H9 (cell line): Measurements from ENCODE around the gene LZTR1. TPM values are rescaled to one million over a fixed set of nuclear protein-coding genes. Genes with fewer than 3 reads are reported as not detected.
A peak's percentile ranks its signal among the peaks of the same experiment; 100 is the strongest.

ENCODE experiments used
- DNase-seq: peaks from one replicate; pipeline ENCODE4 v3.0.0-alpha.2; 2017
- H2AFZ ChIP-seq: one replicate; pipeline ENCODE4 v1.6.1; 2013; ENCODE audit warnings: mild to moderate bottlenecking, low read length, control low read depth, moderate library complexity
- H2AK5ac ChIP-seq: 2 replicates; pipeline ENCODE4 v1.6.1; 2013; ENCODE audit warnings: low read length, control low read depth, mixed read lengths; ENCODE audit not compliant: insufficient read length
- H2BK120ac ChIP-seq: one replicate; pipeline ENCODE4 v1.6.1; 2013; ENCODE audit warnings: low read depth, mild to moderate bottlenecking, low read length, control low read depth, inconsistent platforms; ENCODE audit not compliant: poor library complexity, severe bottlenecking
- H2BK12ac ChIP-seq: 2 replicates; pipeline ENCODE4 v1.6.1; 2013; ENCODE audit warnings: low read length, control low read depth, mixed read lengths, low read depth; ENCODE audit not compliant: insufficient read length
- H2BK15ac ChIP-seq: 2 replicates; pipeline ENCODE4 v1.6.1; 2013; ENCODE audit warnings: low read depth, low read length, control low read depth
- H2BK20ac ChIP-seq: one replicate; pipeline ENCODE4 v1.6.1; 2013; ENCODE audit warnings: low read depth, mild to moderate bottlenecking, low read length, control low read depth, inconsistent platforms; ENCODE audit not compliant: poor library complexity, severe bottlenecking
- H2BK5ac ChIP-seq: 2 replicates; pipeline ENCODE4 v1.6.1; 2013; ENCODE audit warnings: low read length, control low read depth, mixed read lengths; ENCODE audit not compliant: insufficient read length
- H3K14ac ChIP-seq: 2 replicates; pipeline ENCODE4 v1.6.1; 2013; ENCODE audit warnings: low read length, control low read depth; ENCODE audit not compliant: insufficient read depth
- H3K18ac ChIP-seq: 2 replicates; pipeline ENCODE4 v1.6.1; 2013; ENCODE audit warnings: low read depth, mild to moderate bottlenecking, mixed read lengths, low read length, control low read depth; ENCODE audit not compliant: insufficient read length
- H3K23ac ChIP-seq: 2 replicates; pipeline ENCODE4 v1.6.1; 2013; ENCODE audit warnings: low read length, control low read depth, mixed read lengths, low read depth; ENCODE audit not compliant: insufficient read length
- H3K23me2 ChIP-seq: 2 replicates; pipeline ENCODE4 v1.6.1; 2013; ENCODE audit warnings: low read depth, mild to moderate bottlenecking, mixed read lengths, low read length, control low read depth; ENCODE audit not compliant: insufficient read length, poor library complexity, severe bottlenecking
- H3K27ac ChIP-seq: 2 replicates; pipeline ENCODE4 v1.5.1; 2013; ENCODE audit warnings: low read length, control low read depth, mixed read lengths, low read depth; ENCODE audit not compliant: insufficient read length
- H3K27me3 ChIP-seq: 2 replicates; pipeline ENCODE4 v1.6.1; 2013; ENCODE audit warnings: low read length, control low read depth, inconsistent platforms; ENCODE audit not compliant: insufficient read depth
- H3K4ac ChIP-seq: 2 replicates; pipeline ENCODE4 v1.6.1; 2013; ENCODE audit warnings: low read depth, mild to moderate bottlenecking, control low read depth, inconsistent platforms, low read length, moderate library complexity
- H3K4me1 ChIP-seq: 2 replicates; pipeline ENCODE4 v1.6.1; 2013; ENCODE audit warnings: low read length, control low read depth, inconsistent platforms; ENCODE audit not compliant: insufficient read depth
- H3K4me2 ChIP-seq: 2 replicates; pipeline ENCODE4 v1.6.1; 2013; ENCODE audit warnings: low read length, control low read depth, mixed read lengths; ENCODE audit not compliant: insufficient read length, insufficient read depth
- H3K56ac ChIP-seq: 2 replicates; pipeline ENCODE4 v1.6.1; 2013; ENCODE audit warnings: low read depth, mild to moderate bottlenecking, mixed read lengths, low read length, control low read depth; ENCODE audit not compliant: insufficient read length
- H3K79me1 ChIP-seq: 2 replicates; pipeline ENCODE4 v1.6.1; 2013; ENCODE audit warnings: low read depth, mild to moderate bottlenecking, moderate library complexity, low read length, control low read depth, inconsistent platforms; ENCODE audit not compliant: insufficient read depth, poor library complexity, severe bottlenecking
- H3K79me2 ChIP-seq: 2 replicates; pipeline ENCODE4 v1.6.1; 2013; ENCODE audit warnings: low read length, control low read depth, inconsistent platforms; ENCODE audit not compliant: insufficient read depth
- H3K9ac ChIP-seq: 2 replicates; pipeline ENCODE4 v1.6.1; 2013; ENCODE audit warnings: low read length, control low read depth, mixed read lengths; ENCODE audit not compliant: insufficient read length; ENCODE audit errors: extremely low read depth
- H3K9me3 ChIP-seq: one replicate; pipeline ENCODE4 v1.6.1; 2013; ENCODE audit warnings: low read depth, low read length, inconsistent platforms; ENCODE audit not compliant: control insufficient read depth
- H3T11ph ChIP-seq: one replicate; pipeline ENCODE4 v1.6.1; 2013; ENCODE audit warnings: mild to moderate bottlenecking, low read length, control low read depth, inconsistent platforms
- H4K20me1 ChIP-seq: one replicate; pipeline ENCODE4 v1.6.1; 2013; ENCODE audit not compliant: control insufficient read depth, insufficient read length, insufficient read depth
- H4K5ac ChIP-seq: 2 replicates; pipeline ENCODE4 v1.6.1; 2013; ENCODE audit warnings: low read depth, mild to moderate bottlenecking, mixed read lengths, low read length, control low read depth; ENCODE audit not compliant: insufficient read length
- H4K8ac ChIP-seq: replicated peaks from 2 replicates; pipeline ENCODE4 v1.6.1; 2013; ENCODE audit warnings: low read length, control low read depth, mixed read lengths, low read depth; ENCODE audit not compliant: insufficient read length
- H4K91ac ChIP-seq: 2 replicates; pipeline ENCODE4 v1.6.1; 2013; ENCODE audit warnings: low read depth, mild to moderate bottlenecking, moderate library complexity, mixed read lengths, low read length, control low read depth; ENCODE audit not compliant: insufficient read length
- H3K27ac Mint-ChIP-seq, 3 experiments: 2 replicates in 2 of 3; 3 replicates in 1 of 3; pipeline ENCODE4 v1.8.0; 2020 to 2021; ENCODE audit warnings: mixed read lengths in 3 of 3, mild to moderate bottlenecking in 1 of 3, moderate library complexity in 1 of 3
- H3K27me3 Mint-ChIP-seq: 2 replicates; pipeline ENCODE4 v1.8.0; 2021; ENCODE audit warnings: low read depth, mild to moderate bottlenecking, moderate library complexity, mixed read lengths
- H3K36me3 Mint-ChIP-seq, 3 experiments: 2 replicates in 2 of 3; 3 replicates in 1 of 3; pipeline ENCODE4 v1.8.0; 2020 to 2021; ENCODE audit warnings: low read depth in 3 of 3, mixed read lengths in 3 of 3; ENCODE audit not compliant: insufficient read depth in 1 of 3
- H3K4me1 Mint-ChIP-seq, 2 experiments: 2 replicates each; pipeline ENCODE4 v1.8.0; 2020; ENCODE audit warnings: mixed read lengths in 2 of 2
- H3K4me3 Mint-ChIP-seq, 2 experiments: 2 replicates in 1 of 2; 3 replicates in 1 of 2; pipeline ENCODE4 v1.8.0; 2020 to 2021; ENCODE audit warnings: mild to moderate bottlenecking in 2 of 2, mixed read lengths in 2 of 2, moderate library complexity in 1 of 2
- H3K9me3 Mint-ChIP-seq, 2 experiments: 2 replicates in 1 of 2; 3 replicates in 1 of 2; pipeline ENCODE4 v1.8.0; 2020; ENCODE audit warnings: mild to moderate bottlenecking in 2 of 2, mixed read lengths in 2 of 2, moderate library complexity in 1 of 2
- WGBS: extraction: QIAGEN DNeasy Blood & Tissue Kit; methylation state at CpG from one replicate; pipeline ENCODE4 v1.1.7; 2013; ENCODE audit warnings: missing lambda C conversion rate, low lambda C conversion rate, mixed read lengths; ENCODE audit not compliant: insufficient read length; ENCODE audit errors: extremely low coverage; 5-methylcytosine and 5-hydroxymethylcytosine counted together
- total RNA-seq: library from RNA; stranded (reverse); gene quantifications from 2 replicates; pipeline ENCODE4 v1.2.1, GENCODE V29; 2021
- TF ChIP-seq, protein P1 (sequence below): fragments of 200-600 bp; sonication (generic); conservative IDR thresholded peaks from 3 replicates; pipeline ENCODE4 v1.8.0; 2021; ENCODE audit warnings: antibody characterized with exemption, mild to moderate bottlenecking

LZTR1 gene
- total RNA-seq, 1 experiment from 2014 or later = 47.0 TPM

DNA sequence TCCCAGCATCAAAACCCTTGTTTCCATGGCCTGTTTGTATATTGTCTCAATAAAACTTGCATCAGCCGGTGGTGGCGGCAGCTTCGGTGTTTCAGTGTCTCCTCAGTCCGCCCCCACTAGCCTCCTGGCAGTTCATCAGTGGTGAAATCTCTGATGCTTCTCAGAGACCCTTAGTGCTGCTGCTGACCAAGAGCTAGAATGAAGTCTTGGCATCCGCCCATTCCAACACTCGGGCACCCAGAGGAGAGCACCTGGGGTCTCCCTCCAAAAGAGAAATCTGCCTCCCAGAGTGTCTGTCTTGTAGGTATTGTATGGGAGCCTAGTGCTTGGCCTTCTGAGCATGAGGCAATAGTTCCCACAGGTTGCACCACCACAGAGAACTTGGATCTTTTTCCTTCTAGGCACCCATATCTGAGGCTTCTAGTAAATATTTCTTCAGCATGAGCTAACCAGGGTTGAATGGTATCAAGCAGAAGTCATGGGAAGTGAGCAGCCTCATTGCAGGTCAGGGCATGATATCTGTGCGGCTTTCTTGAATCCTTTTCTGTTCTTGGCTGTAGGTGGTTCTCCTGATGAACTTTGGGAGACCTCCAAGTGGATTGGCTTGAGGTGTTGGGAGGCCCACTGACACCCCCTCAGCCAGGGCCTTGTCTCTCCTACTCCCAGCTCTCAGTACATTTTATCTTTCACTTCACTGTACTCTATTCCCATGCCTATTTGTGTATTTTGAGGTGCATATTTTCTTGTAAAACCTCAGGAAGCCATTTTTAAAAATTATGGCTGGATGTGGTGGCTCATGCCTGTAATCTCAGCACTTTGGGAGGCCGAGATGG lies 28.2 kb upstream of the LZTR1 start:
- Histone ChIP-seq H4K8ac (no peak overlapping the region), H3K27me3 (no peaks in the 10 kb centered on the region), H3K4me1 (no peaks in the 10 kb centered on the region), H3K9me3 (no peaks in the 10 kb centered on the region), H3K23ac (no peak overlapping the region), H3K14ac (no peak overlapping the region), H3T11ph (no peak overlapping the region), H3K79me2 (no peaks in the 10 kb centered on the region; the same call in 1 of the 2 replicates), H3K9ac (no peak overlapping the region), H3K4me2 (no peak overlapping the region), H2BK12ac (no peak overlapping the region), H4K91ac (no peak overlapping the region), H3K56ac (no peak overlapping the region), H2AFZ (no peak overlapping the region), H3K4ac (no peak overlapping the region), H2BK5ac (no peak overlapping the region), H2BK20ac (no peak overlapping the region), H4K20me1 (no peaks in the 10 kb centered on the region), H3K27ac (no peak overlapping the region), H2BK15ac (no peak overlapping the region), H2BK120ac (no peak overlapping the region), H3K23me2 (peaks cover 4% of the 10 kb centered on the region), H2AK5ac (no peak overlapping the region), H3K79me1 (peaks cover 5% of the 10 kb centered on the region), H3K18ac (no peak overlapping the region), H4K5ac (no peak overlapping the region)
- WGBS = no CpG with 5 or more reads among the region's 8 CpGs
- Mint-ChIP-seq H3K9me3 (no peaks in the 10 kb centered on the region), H3K4me3 (no peak overlapping the region), H3K4me1 (peaks cover 10 to 11% of the 10 kb centered on the region in 2 experiments), H3K27me3 (peaks cover 13% of the 10 kb centered on the region), H3K36me3 (peaks cover 20 to 52% (median 50%) of the 10 kb centered on the region in 3 experiments; a peak in 6 of 7 replicates), H3K27ac (peak overlapping the region in 2 of 3 experiments; percentile 34 to 86; a peak in 3 of 7 replicates)
- TF ChIP-seq, protein P1, sequence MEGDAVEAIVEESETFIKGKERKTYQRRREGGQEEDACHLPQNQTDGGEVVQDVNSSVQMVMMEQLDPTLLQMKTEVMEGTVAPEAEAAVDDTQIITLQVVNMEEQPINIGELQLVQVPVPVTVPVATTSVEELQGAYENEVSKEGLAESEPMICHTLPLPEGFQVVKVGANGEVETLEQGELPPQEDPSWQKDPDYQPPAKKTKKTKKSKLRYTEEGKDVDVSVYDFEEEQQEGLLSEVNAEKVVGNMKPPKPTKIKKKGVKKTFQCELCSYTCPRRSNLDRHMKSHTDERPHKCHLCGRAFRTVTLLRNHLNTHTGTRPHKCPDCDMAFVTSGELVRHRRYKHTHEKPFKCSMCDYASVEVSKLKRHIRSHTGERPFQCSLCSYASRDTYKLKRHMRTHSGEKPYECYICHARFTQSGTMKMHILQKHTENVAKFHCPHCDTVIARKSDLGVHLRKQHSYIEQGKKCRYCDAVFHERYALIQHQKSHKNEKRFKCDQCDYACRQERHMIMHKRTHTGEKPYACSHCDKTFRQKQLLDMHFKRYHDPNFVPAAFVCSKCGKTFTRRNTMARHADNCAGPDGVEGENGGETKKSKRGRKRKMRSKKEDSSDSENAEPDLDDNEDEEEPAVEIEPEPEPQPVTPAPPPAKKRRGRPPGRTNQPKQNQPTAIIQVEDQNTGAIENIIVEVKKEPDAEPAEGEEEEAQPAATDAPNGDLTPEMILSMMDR = no peak
- DNase-seq = no peak
